ENCODE data around the gene BCL11B. TPM values are rescaled to one million over a fixed set of nuclear protein-coding genes. Genes with fewer than 3 reads are reported as not detected.
A peak's percentile ranks its signal among the peaks of the same experiment; 100 is the strongest.

BCL11B gene
- total RNA-seq, 2 donors from 2014 or later, result 0.19 to 0.43 TPM

DNA sequence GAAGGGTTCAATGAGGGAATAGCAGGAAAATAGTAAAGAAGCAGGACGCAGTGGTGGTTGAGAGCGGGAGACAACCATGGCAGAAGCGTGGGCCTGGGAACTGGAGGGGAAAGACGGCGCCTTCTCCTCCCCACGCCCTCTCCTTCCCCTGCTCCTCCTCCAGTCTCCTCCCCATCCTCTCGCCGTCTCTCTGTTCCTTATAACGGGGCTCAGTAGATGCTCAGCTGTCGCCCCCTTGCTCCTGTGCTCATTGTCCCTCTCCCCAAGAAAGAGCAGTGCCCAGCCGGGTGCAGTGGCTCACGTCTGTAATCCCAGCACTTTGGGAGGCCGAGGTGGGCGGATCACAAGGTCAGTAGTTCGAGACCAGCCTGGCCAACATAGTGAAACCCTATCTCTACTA is 142.0 kb downstream of the BCL11B start:
- TF ChIP-seq, protein P1, sequence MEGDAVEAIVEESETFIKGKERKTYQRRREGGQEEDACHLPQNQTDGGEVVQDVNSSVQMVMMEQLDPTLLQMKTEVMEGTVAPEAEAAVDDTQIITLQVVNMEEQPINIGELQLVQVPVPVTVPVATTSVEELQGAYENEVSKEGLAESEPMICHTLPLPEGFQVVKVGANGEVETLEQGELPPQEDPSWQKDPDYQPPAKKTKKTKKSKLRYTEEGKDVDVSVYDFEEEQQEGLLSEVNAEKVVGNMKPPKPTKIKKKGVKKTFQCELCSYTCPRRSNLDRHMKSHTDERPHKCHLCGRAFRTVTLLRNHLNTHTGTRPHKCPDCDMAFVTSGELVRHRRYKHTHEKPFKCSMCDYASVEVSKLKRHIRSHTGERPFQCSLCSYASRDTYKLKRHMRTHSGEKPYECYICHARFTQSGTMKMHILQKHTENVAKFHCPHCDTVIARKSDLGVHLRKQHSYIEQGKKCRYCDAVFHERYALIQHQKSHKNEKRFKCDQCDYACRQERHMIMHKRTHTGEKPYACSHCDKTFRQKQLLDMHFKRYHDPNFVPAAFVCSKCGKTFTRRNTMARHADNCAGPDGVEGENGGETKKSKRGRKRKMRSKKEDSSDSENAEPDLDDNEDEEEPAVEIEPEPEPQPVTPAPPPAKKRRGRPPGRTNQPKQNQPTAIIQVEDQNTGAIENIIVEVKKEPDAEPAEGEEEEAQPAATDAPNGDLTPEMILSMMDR (IDR thresholded peaks at IDR 0.05), result no peak
- no peak overlapping the region for H3K27ac ChIP-seq
- H3K4me1 ChIP-seq, result no peaks in the 10 kb centered on the region
- no peak overlapping the region for H3K4me3 ChIP-seq
- DNase-seq (ENCODE audit: low spot score), result peak; percentile 9
- no peaks in the 10 kb centered on the region for H3K27me3 ChIP-seq
- H3K36me3 ChIP-seq, result no peaks in the 10 kb centered on the region
- H3K9me3 ChIP-seq, result no peaks in the 10 kb centered on the region

DNA sequence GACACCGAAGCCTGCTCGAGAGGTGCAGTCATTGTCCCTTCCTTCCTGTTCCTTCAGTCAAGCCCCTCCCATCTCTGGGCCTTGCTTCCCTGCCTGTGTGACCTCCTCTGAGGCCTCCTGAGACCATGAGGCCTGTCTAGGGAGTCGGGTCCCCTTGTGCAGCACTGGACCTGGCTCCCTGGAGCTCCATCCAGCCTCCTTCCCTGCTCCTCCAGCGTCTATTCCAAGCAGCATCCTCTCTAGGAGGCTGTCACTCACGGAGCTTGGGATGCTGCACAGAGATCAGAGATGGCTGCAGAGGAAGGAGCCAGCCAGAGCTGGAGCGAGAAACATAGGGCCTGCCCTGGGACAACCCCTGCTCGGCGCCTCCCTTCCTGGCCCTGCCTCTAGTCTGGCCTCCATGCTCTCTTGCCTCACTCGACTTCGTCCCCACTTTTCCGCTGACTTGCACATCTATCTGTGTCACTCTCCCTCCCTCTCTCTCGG is 142.7 kb downstream of the BCL11B start:
- peak; percentile 52 for DNase-seq (ENCODE audit: low spot score)
- TF ChIP-seq, protein P1 (IDR thresholded peaks at IDR 0.05), result no peak
- H3K36me3 ChIP-seq, result no peaks in the 10 kb centered on the region
- no peak overlapping the region for H3K4me3 ChIP-seq
- H3K27me3 ChIP-seq, result no peaks in the 10 kb centered on the region
- H3K9me3 ChIP-seq, result no peaks in the 10 kb centered on the region
- no peak overlapping the region for H3K27ac ChIP-seq
- H3K4me1 ChIP-seq, result no peaks in the 10 kb centered on the region

DNA sequence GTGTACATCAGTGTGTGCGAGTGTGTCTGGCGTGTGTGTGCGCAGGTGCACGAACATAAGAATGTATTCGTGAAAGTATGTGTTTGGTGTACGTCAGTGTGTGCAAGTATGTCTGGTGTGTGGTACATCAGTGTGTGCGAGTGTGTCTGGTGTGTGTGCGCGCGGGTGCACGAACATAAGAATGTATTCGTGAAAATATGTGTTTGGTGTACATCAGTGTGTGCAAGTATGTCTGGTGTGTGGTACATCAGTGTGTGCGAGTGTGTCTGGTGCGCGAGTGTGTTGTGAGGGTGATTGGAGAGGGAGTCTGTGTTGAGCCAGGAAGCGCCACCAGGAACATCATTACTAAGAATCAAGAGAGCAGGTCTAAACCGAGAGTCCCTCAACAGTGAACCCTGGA is 143.8 kb downstream of the BCL11B start:
- Histone ChIP-seq H3K27me3 (no peaks in the 10 kb centered on the region), H3K9me3 (no peaks in the 10 kb centered on the region), H3K4me1 (no peaks in the 10 kb centered on the region), H3K36me3 (no peaks in the 10 kb centered on the region), H3K27ac (no peak overlapping the region), H3K4me3 (no peak overlapping the region)
- peak; percentile 28 for DNase-seq (ENCODE audit: low spot score)
- TF ChIP-seq, protein P1 (IDR thresholded peaks at IDR 0.05), result no peak

DNA sequence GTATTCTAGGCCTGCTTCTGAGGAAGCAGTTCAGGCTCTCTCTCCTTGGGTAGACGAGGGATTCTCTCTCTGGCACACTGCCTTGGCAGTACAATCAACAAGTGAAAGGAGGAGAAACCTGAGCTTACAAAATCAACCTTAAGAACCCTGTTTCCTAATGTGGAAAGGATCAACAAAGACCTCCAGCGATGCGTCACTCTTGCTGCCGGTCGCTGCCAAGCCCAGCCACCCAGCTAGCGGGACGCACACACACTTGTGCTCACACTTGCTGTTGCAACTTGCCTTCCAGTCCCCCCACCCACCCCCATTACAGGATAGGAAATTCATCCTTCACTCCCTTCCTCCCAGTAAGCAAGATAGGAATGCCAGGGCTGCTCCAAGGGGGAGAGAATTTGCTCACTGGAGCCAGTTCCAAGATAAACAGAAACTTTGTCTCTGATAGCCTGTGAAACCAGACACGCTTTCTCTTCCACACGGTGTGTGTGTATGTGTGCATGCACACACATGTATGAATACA is 144.3 kb downstream of the BCL11B start:
- TF ChIP-seq, protein P1 (IDR thresholded peaks at IDR 0.05), result no peak
- Histone ChIP-seq H3K36me3 (no peaks in the 10 kb centered on the region), H3K27me3 (no peaks in the 10 kb centered on the region), H3K27ac (no peak overlapping the region), H3K9me3 (no peaks in the 10 kb centered on the region), H3K4me1 (no peaks in the 10 kb centered on the region), H3K4me3 (no peak overlapping the region)
- DNase-seq (ENCODE audit: low spot score), result peak; percentile 57

DNA sequence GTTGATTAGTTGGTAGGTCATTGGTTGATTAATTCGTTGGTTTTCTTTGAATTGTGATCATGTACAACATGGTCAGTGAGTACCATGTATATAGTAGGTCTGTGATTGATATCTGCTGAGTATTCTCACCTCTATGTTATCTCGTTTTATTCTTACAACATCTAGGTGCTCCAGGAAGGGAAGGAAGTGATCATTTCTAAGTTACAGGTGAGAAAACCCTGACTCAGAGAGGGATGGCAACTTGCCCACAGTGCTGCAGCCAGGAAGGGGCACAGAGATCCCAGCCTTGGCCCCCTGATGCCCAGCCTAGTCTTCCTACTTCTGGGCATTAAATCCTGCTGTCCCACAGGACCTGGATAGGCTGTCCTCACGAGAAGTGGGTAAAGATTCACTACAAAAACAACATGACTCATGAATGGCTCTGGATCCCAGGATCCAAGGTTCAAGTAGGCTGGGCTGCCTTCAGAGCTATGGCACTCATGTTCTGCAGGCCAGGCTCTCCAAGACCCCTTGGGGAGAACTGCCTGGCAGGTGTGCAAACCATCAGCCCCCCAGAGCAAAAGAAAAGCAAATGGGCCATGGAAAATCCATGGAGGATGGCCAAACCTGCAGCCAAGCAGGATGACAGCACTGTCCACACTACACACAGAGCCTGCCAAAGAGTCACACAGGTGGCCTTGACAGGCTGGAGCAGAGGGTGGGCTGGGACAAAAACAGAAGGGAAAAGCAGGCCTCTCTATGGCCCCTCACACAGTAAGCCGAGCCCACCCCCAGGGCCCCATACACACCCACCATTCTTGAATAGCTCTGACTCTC is 146.2 kb downstream of the BCL11B start:
- peak; percentile 26 for DNase-seq (ENCODE audit: low spot score)
- H3K27ac ChIP-seq, result no peak overlapping the region
- no peaks in the 10 kb centered on the region for H3K4me1 ChIP-seq
- H3K27me3 ChIP-seq, result no peaks in the 10 kb centered on the region
- TF ChIP-seq, protein P1 (IDR thresholded peaks at IDR 0.05), result no peak
- no peak overlapping the region for H3K4me3 ChIP-seq
- no peaks in the 10 kb centered on the region for H3K36me3 ChIP-seq
- no peaks in the 10 kb centered on the region for H3K9me3 ChIP-seq

All from right atrium auricular region (tissue), 2 donors.